Epithelial cell of proximal tubule (primary cell): ENCODE data around the gene QPRT. TPM values are rescaled to one million over a fixed set of nuclear protein-coding genes. Genes with fewer than 3 reads are reported as not detected.

ENCODE experiments used
- DNase-seq: peaks from one replicate; pipeline ENCODE4 v3.0.0-alpha.2; 2011; ENCODE audit warnings: low read depth
- H3K4me3 ChIP-seq: 2 replicates; pipeline ENCODE4 v1.5.1; 2011; ENCODE audit warnings: low read depth, mild to moderate bottlenecking, low read length
- CTCF ChIP-seq: conservative IDR thresholded peaks from 2 replicates; pipeline ENCODE4 v1.5.1; 2012; ENCODE audit warnings: low read depth, mild to moderate bottlenecking, low read length
- total RNA-seq: library from RNA; depleted of rRNA; stranded (reverse); fragments of >200 nt; gene quantifications from 2 replicates; pipeline ENCODE4 v1.2.3, GENCODE V29; 2015

QPRT gene
- total RNA-seq, 1 donor from 2014 or later: 89.9 TPM

GRCh38 chr16:29674188-29674587 is 4.8 kb upstream of the QPRT start:
- no peak for TF ChIP-seq CTCF
- H3K4me3 ChIP-seq: no peak overlapping the region
- no peak for DNase-seq

GRCh38 chr16:29675811-29676643 is 3.0 kb upstream of the QPRT start:
- DNase-seq: no peak
- no peak overlapping the region for H3K4me3 ChIP-seq
- no peak for TF ChIP-seq CTCF

DNA sequence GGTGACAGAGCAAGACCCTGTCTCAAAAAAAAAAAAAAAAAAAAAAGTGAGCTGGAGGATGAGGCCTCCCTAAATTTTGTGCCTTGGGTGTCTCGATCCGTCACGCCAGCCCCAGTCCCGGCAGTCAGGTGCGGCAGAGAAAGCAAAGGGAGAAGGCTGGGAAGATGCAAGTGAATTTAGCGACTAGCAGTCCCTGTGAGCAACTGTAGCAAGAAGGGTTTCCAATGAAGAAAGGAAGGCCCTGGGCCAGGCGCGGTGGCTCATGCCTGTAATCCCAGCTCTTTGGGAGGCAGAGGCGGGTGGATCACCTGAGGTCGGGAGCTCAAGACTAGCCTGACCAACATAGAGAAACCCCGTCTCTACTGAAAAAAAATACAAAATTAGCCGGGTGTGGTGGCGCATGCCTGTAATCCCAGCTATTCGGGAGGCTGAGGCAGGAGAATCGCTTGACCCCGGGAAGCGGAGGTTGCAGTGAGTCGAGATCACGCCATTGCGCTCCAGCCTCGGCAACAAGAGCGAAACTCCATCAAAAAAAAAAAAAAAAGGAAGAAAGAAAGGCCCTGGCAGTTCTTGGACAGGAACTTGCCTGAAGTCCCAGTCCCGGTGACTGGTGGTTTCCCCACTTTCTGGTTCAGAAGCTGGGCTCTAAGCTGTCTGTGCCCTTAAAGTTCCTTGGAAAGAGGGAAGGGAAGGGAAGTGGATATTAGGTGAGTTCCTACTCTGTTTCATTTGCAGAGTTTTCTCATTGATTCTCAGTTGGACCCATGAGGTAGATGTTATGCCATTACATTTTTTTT is 1.8 kb upstream of the QPRT start:
- no peak for DNase-seq
- TF ChIP-seq CTCF: no peak
- H3K4me3 ChIP-seq: no peak overlapping the region

DNA sequence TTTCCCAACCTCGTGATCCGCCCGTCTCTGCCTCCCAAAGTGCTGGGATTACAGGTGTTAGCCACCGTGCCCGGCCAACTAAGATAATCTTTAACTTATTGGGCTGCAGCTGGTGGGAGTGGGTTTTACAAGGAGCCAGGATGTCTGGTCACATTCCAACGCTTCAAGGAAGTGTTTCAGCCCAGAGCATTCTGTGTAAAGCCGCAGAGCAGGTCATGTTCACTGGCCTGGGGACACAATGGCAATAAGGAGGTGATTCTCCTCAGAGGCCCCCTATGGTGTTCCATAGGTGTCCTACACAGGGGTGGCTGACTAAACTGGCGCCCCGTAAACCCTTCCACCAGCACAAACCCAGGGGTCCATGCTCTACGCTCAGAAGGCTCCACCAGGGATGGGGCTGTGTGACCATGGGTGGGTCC is 1.2 kb downstream of the QPRT start:
- TF ChIP-seq CTCF: no peak
- peak overlapping the region; percentile 92 for H3K4me3 ChIP-seq
- peak; percentile 87 for DNase-seq

GRCh38 chr16:29683543-29684090 is 4.6 kb downstream of the QPRT start:
- no peak for TF ChIP-seq CTCF
- no peak overlapping the region for H3K4me3 ChIP-seq
- DNase-seq: no peak

GRCh38 chr16:29684679-29685078 is 5.7 kb downstream of the QPRT start:
- no peak for TF ChIP-seq CTCF
- DNase-seq: no peak
- no peak overlapping the region for H3K4me3 ChIP-seq
